OCI-LY3 (cell line): ENCODE results near the gene ADD3.
"Not testable (repeated sequence)": the region's sequence is repeated elsewhere in the genome, so short reads cannot be mapped to it uniquely, and the experiment has no call there.

ENCODE experiments used
- EZH2phosphoT487 ChIP-seq: fragments of 200-600 bp; shearing (Covaris generic); IDR thresholded peaks from 2 replicates; pipeline ENCODE4 v1.6.1; 2018; ENCODE audit warnings: antibody characterized with exemption, mixed run types, low read depth
- TF ChIP-seq, protein P1 (sequence below): fragments of 200-600, 300-600 bp; sonication (generic); IDR thresholded peaks from 2 replicates; pipeline ENCODE4 v1.5.1; 2014; ENCODE audit warnings: antibody characterized with exemption, low read length, low read depth

GRCh38 chr10:110048145-110048544, 40.4 kb downstream of the ADD3 start:
- TF ChIP-seq, protein P1, sequence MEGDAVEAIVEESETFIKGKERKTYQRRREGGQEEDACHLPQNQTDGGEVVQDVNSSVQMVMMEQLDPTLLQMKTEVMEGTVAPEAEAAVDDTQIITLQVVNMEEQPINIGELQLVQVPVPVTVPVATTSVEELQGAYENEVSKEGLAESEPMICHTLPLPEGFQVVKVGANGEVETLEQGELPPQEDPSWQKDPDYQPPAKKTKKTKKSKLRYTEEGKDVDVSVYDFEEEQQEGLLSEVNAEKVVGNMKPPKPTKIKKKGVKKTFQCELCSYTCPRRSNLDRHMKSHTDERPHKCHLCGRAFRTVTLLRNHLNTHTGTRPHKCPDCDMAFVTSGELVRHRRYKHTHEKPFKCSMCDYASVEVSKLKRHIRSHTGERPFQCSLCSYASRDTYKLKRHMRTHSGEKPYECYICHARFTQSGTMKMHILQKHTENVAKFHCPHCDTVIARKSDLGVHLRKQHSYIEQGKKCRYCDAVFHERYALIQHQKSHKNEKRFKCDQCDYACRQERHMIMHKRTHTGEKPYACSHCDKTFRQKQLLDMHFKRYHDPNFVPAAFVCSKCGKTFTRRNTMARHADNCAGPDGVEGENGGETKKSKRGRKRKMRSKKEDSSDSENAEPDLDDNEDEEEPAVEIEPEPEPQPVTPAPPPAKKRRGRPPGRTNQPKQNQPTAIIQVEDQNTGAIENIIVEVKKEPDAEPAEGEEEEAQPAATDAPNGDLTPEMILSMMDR: not testable (repeated sequence)
- not testable (repeated sequence) for TF ChIP-seq EZH2phosphoT487
